HL-60/S4 treated with retinoic acid at 250 ng/mL for 4 days and 3 days (cell line): ENCODE results near the gene STAP1.
"Not testable (repeated sequence)": the region's sequence is repeated elsewhere in the genome, so short reads cannot be mapped to it uniquely, and the experiment has no call there.

Experiments
- in situ Hi-C: fragments of 300-500 bp; cut with MboI; formaldehyde crosslinking; loops from 2 replicates; pipeline ENCODE4 v1.7.0; 2022; ENCODE audit warnings: low sequenced_read_pairs

Gene STAP1

GRCh38 chr4:67614186-67614585 is 55.7 kb downstream of the STAP1 start:
- in situ Hi-C loops, result no loop called here

GRCh38 chr4:67615119-67615518 is 56.6 kb downstream of the STAP1 start:
- in situ Hi-C loops, result no loop called here

GRCh38 chr4:67616478-67616877 is 58.0 kb downstream of the STAP1 start:
- in situ Hi-C loops, result no loop called here

- in situ Hi-C loops, result no loop called here
Measured at GRCh38 chr4:67624939-67625338, 66.4 kb downstream of the STAP1 start.

- in situ Hi-C loops, result no loop called here
Measured at GRCh38 chr4:67632492-67632891, 74.0 kb downstream of the STAP1 start.

GRCh38 chr4:67634741-67635140 is 76.2 kb downstream of the STAP1 start:
- in situ Hi-C loops, result no loop called here

- in situ Hi-C loops, result no loop called here
Measured at GRCh38 chr4:67635331-67635730, 76.8 kb downstream of the STAP1 start.

- in situ Hi-C loops, result not testable (repeated sequence)
Measured at GRCh38 chr4:67636978-67637377, 78.5 kb downstream of the STAP1 start.

GRCh38 chr4:67638136-67638535 is 79.6 kb downstream of the STAP1 start:
- in situ Hi-C loops, result no loop called here

- in situ Hi-C loops, result no loop called here
Measured at GRCh38 chr4:67651536-67651935, 93.0 kb downstream of the STAP1 start.
